Liver (tissue), 9 donors: ENCODE data around the gene GTPBP1. TPM values are rescaled to one million over a fixed set of nuclear protein-coding genes. Genes with fewer than 3 reads are reported as not detected.

ENCODE experiments used
- DNase-seq: peaks from one replicate; pipeline ENCODE4 v3.0.0-alpha.2; 2017; ENCODE audit warnings: low spot score
- H3K27ac ChIP-seq, 2 donors: one replicate each; pipeline ENCODE4 v1.7.0; 2013; ENCODE audit warnings: inconsistent platforms in 2 of 2, low read length in 2 of 2, control low read depth in 1 of 2, low read depth in 1 of 2, mild to moderate bottlenecking in 1 of 2
- H3K27me3 ChIP-seq, 4 donors: one replicate each; pipeline versions ENCODE4 v1.6.1 to v1.7.0; 2013; ENCODE audit warnings: low read length in 3 of 4, inconsistent platforms in 1 of 4, mild to moderate bottlenecking in 1 of 4, moderate library complexity in 1 of 4; ENCODE audit not compliant: control insufficient read depth in 4 of 4, insufficient read depth in 4 of 4
- H3K36me3 ChIP-seq, 4 donors: one replicate each; pipeline versions ENCODE4 v1.6.1 to v1.7.0; 2013; ENCODE audit warnings: low read length in 3 of 4, mild to moderate bottlenecking in 3 of 4, low read depth in 1 of 4, moderate library complexity in 1 of 4; ENCODE audit not compliant: control insufficient read depth in 4 of 4, insufficient read depth in 3 of 4
- H3K4me1 ChIP-seq, 4 donors: one replicate each; pipeline versions ENCODE4 v1.6.1 to v1.7.0; 2013; ENCODE audit warnings: low read length in 3 of 4, mild to moderate bottlenecking in 3 of 4, moderate library complexity in 1 of 4; ENCODE audit not compliant: control insufficient read depth in 4 of 4, insufficient read depth in 4 of 4
- H3K4me3 ChIP-seq, 3 donors: one replicate each; pipeline versions ENCODE4 v1.6.1 to v1.7.0; 2013; ENCODE audit warnings: low read length in 3 of 3, control low read depth in 1 of 3, low read depth in 1 of 3, mild to moderate bottlenecking in 1 of 3
- H3K9ac ChIP-seq, 2 donors: one replicate each; pipeline ENCODE4 v1.7.0; 2013; ENCODE audit warnings: low read length in 2 of 2, mild to moderate bottlenecking in 2 of 2, moderate library complexity in 2 of 2, control low read depth in 1 of 2, low read depth in 1 of 2
- H3K9me3 ChIP-seq, 4 donors: one replicate each; pipeline versions ENCODE4 v1.6.1 to v1.7.0; 2013; ENCODE audit warnings: low read length in 3 of 4; ENCODE audit not compliant: control insufficient read depth in 4 of 4
- ATF3 ChIP-seq: IDR thresholded peaks from 2 replicates; pipeline ENCODE4 v1.6.1; 2016; ENCODE audit warnings: antibody characterized with exemption
- EGR1 ChIP-seq, 2 donors: IDR thresholded peaks; 2 replicates each; pipeline ENCODE4 v1.6.1; 2016 to 2018; ENCODE audit warnings: antibody characterized with exemption in 2 of 2, low read depth in 2 of 2
- FOXA1 ChIP-seq: IDR thresholded peaks from 2 replicates; pipeline ENCODE4 v1.6.1; 2016; ENCODE audit warnings: antibody characterized with exemption
- GABPA ChIP-seq, 2 donors: IDR thresholded peaks in 1 of 2; conservative IDR thresholded peaks in 1 of 2; 2 replicates each; pipeline ENCODE4 v1.6.1; 2016; ENCODE audit warnings: antibody characterized with exemption in 2 of 2, mild to moderate bottlenecking in 1 of 2, moderate library complexity in 1 of 2
- HNF4A ChIP-seq, 2 donors: conservative IDR thresholded peaks; 2 replicates each; pipeline ENCODE4 v1.6.1; 2016; ENCODE audit warnings: antibody characterized with exemption in 2 of 2, mild to moderate bottlenecking in 2 of 2
- HNF4G ChIP-seq: IDR thresholded peaks from 2 replicates; pipeline ENCODE4 v1.6.1; 2016; ENCODE audit warnings: antibody characterized with exemption
- JUND ChIP-seq, 2 donors: IDR thresholded peaks; 2 replicates each; pipeline ENCODE4 v1.6.1; 2016; ENCODE audit warnings: antibody characterized with exemption in 2 of 2
- MAX ChIP-seq: IDR thresholded peaks from 2 replicates; pipeline ENCODE4 v1.6.1; 2016; ENCODE audit warnings: antibody characterized with exemption
- NR2F2 ChIP-seq: IDR thresholded peaks from 2 replicates; pipeline ENCODE4 v1.6.1; 2016; ENCODE audit warnings: antibody characterized with exemption
- RAD21 ChIP-seq, 2 donors: IDR thresholded peaks; 2 replicates each; pipeline ENCODE4 v1.6.1; 2016; ENCODE audit warnings: antibody characterized with exemption in 2 of 2, mild to moderate bottlenecking in 2 of 2
- RXRA ChIP-seq, 2 donors: IDR thresholded peaks; 2 replicates each; pipeline ENCODE4 v1.6.1; 2017 to 2018; ENCODE audit warnings: antibody characterized with exemption in 2 of 2, mild to moderate bottlenecking in 1 of 2
- SP1 ChIP-seq: IDR thresholded peaks from 2 replicates; pipeline ENCODE4 v1.6.1; 2018; ENCODE audit warnings: antibody characterized with exemption, mild to moderate bottlenecking
- TAF1 ChIP-seq: conservative IDR thresholded peaks from 2 replicates; pipeline ENCODE4 v1.6.1; 2016; ENCODE audit warnings: antibody characterized with exemption, mild to moderate bottlenecking
- YY1 ChIP-seq: IDR thresholded peaks from 2 replicates; pipeline ENCODE4 v1.6.1; 2016; ENCODE audit warnings: antibody characterized with exemption, mild to moderate bottlenecking
- ZBTB33 ChIP-seq: IDR thresholded peaks from 2 replicates; pipeline ENCODE4 v1.6.1; 2016; ENCODE audit warnings: antibody characterized with exemption
- WGBS: extraction: QIAGEN DNeasy Blood & Tissue Kit; methylation state at CpG from one replicate; pipeline ENCODE4 v1.1.7; 2013; 5-methylcytosine and 5-hydroxymethylcytosine counted together
- polyA plus RNA-seq, 2 donors: library from polyadenylated mRNA; stranded (reverse) in 1 of 2; unstranded in 1 of 2; fragments of 200-250 nt in 1 of 2; fragments of >200 nt in 1 of 2; fragmentation: Nextera tagmentation in 1 of 2; extraction: Ambion mirVana in 1 of 2; gene quantifications; one replicate each; pipeline versions ENCODE4 v1.2.1 to v1.2.3, GENCODE V29; 2013 to 2015
- total RNA-seq, 2 donors: library from RNA; depleted of rRNA; stranded (reverse); fragments of >200 nt; gene quantifications; one replicate each; pipeline ENCODE4 v1.2.3, GENCODE V29; 2014
- donor health status: healthy.
- donor health status: healthy.
- donor health status: healthy.
- donor health status: healthy.
- donor health status: healthy.

GTPBP1 gene
- total and polyA plus RNA-seq, 4 donors = 5.3 to 56.3 (median 16.1) TPM

- peaks cover 31 to 93% (median 72%) of the 10 kb centered on the region in 4 donors for H3K36me3 ChIP-seq
- DNase-seq = no peak
- H3K4me1 ChIP-seq = peaks cover 1 to 4% (median 2%) of the 10 kb centered on the region in 4 donors
- H3K9ac ChIP-seq = no peak overlapping the region
- H3K9me3 ChIP-seq = no peaks in the 10 kb centered on the region
- H3K27ac ChIP-seq = no peak overlapping the region
- no peaks in the 10 kb centered on the region for H3K27me3 ChIP-seq
- 94% methylated on average over 18 of the region's 18 CpGs for WGBS
- no peak for TF ChIP-seq YY1
- no peak overlapping the region for H3K4me3 ChIP-seq
Measured at GRCh38 chr22:38725900-38726655, 20.3 kb downstream of the GTPBP1 start.

- H3K4me3 ChIP-seq = no peak overlapping the region
- TF ChIP-seq GABPA (IDR thresholded peaks at IDR 0.05 in 1 of 2, conservative IDR thresholded peaks at IDR 0.05 in 1 of 2) = no peak
- TF ChIP-seq RXRA (IDR thresholded peaks at IDR 0.05) = no peak
- no peak for TF ChIP-seq YY1
- no peak for TF ChIP-seq FOXA1
- TF ChIP-seq HNF4A (conservative IDR thresholded peaks at IDR 0.05) = no peak
- no peak for TF ChIP-seq TAF1
- TF ChIP-seq ZBTB33 = no peak
- no peak for TF ChIP-seq MAX
- TF ChIP-seq HNF4G = no peak
- TF ChIP-seq ATF3 = no peak
- no peak for TF ChIP-seq JUND (IDR thresholded peaks at IDR 0.05)
- peaks cover 6 to 14% (median 12%) of the 10 kb centered on the region in 4 donors for H3K4me1 ChIP-seq
- H3K36me3 ChIP-seq = peaks cover 30 to 93% (median 71%) of the 10 kb centered on the region in 4 donors
- H3K27ac ChIP-seq = no peak overlapping the region
- H3K9me3 ChIP-seq = no peaks in the 10 kb centered on the region
- no peaks in the 10 kb centered on the region for H3K27me3 ChIP-seq
- no peak for DNase-seq
- WGBS = 96% methylated on average over 12 of the region's 12 CpGs
- no peak overlapping the region for H3K9ac ChIP-seq
Measured at GRCh38 chr22:38727123-38727522, 21.4 kb downstream of the GTPBP1 start.

- H3K9me3 ChIP-seq = no peaks in the 10 kb centered on the region
- no peak overlapping the region for H3K27ac ChIP-seq
- peaks cover 10 to 20% (median 15%) of the 10 kb centered on the region in 4 donors for H3K4me1 ChIP-seq
- no peak overlapping the region for H3K9ac ChIP-seq
- H3K4me3 ChIP-seq = no peak overlapping the region
- no peak for DNase-seq
- H3K36me3 ChIP-seq = peaks cover 30 to 86% (median 64%) of the 10 kb centered on the region in 4 donors
- H3K27me3 ChIP-seq = no peaks in the 10 kb centered on the region
- whole genome bisulfite sequencing = 96% methylated on average over 15 of the region's 15 CpGs
- TF ChIP-seq GABPA (IDR thresholded peaks at IDR 0.05 in 1 of 2, conservative IDR thresholded peaks at IDR 0.05 in 1 of 2) = no peak
- no peak for TF ChIP-seq EGR1 (IDR thresholded peaks at IDR 0.05; ENCODE audit: low read depth in 2 of 2)
- no peak for TF ChIP-seq HNF4G
- no peak for TF ChIP-seq FOXA1
- TF ChIP-seq ZBTB33 = no peak
- no peak for TF ChIP-seq MAX
- no peak for TF ChIP-seq RXRA (IDR thresholded peaks at IDR 0.05)
- no peak for TF ChIP-seq ATF3
- TF ChIP-seq NR2F2 = no peak
- no peak for TF ChIP-seq SP1
- no peak for TF ChIP-seq RAD21 (IDR thresholded peaks at IDR 0.05)
- TF ChIP-seq TAF1 = no peak
- no peak for TF ChIP-seq JUND (IDR thresholded peaks at IDR 0.05)
Measured at GRCh38 chr22:38727530-38728451, 22.0 kb downstream of the GTPBP1 start.
